ENCODE measurements around the gene FHIT.
"Not testable (repeated sequence)": the region's sequence is repeated elsewhere in the genome, so short reads cannot be mapped to it uniquely, and the experiment has no call there.

The FHIT gene

GRCh38 chr3:60542995-60543394, 708.3 kb downstream of the FHIT start:
- no peak for DNase-seq

GRCh38 chr3:60539394-60539793, 711.9 kb downstream of the FHIT start:
- DNase-seq = not testable (repeated sequence)

GRCh38 chr3:60536420-60536819, 714.8 kb downstream of the FHIT start:
- no peak for DNase-seq

GRCh38 chr3:60531759-60532158, 719.5 kb downstream of the FHIT start:
- no peak for DNase-seq

DNA sequence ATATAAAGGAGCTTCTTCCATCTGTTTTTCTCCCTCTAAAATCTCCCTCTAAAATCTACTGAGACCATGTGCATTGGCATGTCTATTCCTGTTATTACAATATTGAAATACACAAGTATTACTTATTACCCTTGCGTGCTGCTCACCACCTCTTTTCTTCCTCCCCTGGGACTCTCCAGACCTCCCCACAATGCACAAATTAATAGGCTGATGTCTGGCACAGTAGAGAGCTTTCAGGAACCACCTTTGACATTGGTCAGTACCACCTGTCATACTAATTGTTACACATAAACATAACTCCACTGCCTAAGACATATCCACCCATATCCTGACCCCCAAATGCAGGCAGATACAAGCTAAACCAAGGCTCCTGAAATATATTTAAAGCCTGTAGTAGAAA, 722.6 kb downstream of the FHIT start:
- DNase-seq = no peak

GRCh38 chr3:60523536-60523935, 727.7 kb downstream of the FHIT start:
- no peak for DNase-seq

DNA sequence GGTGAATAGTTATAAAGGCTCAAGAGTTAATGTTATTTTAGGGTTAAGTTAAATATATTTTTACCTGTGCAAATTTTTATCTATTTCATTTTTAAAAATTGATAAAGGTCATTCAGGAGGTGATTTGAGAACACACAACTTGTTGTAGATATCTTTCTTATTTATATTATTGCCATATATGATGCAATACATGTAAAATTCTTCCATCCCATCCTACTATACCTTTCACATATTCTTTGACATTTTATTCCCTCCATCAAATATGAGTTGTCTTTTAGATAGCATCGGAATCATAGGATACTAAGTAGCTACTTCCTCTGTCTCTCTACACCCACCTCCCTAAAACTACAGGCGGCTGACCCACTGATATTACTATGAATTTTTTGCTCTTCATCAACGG, 734.1 kb downstream of the FHIT start:
- DNase-seq = no peak

DNA sequence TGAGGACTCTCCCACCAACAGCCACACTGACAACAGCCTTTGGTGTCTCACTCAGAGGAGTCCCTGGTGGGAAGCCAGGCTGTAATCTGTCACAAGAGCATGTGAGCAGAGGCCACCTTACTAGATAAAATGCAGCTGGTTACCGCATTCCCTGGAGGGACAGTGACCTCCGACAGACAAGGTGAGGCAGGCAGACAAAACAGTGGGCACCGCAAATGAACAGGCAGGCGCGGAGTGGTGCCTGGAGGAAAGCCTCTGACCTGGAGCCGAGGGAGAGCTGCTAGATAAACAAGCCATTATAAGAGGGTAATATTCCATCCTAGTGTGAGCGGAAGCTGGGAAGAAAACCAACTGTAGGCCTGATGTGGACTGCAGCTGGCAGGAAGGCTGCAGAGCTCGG, 736.4 kb downstream of the FHIT start:
- DNase-seq = no peak

DNA sequence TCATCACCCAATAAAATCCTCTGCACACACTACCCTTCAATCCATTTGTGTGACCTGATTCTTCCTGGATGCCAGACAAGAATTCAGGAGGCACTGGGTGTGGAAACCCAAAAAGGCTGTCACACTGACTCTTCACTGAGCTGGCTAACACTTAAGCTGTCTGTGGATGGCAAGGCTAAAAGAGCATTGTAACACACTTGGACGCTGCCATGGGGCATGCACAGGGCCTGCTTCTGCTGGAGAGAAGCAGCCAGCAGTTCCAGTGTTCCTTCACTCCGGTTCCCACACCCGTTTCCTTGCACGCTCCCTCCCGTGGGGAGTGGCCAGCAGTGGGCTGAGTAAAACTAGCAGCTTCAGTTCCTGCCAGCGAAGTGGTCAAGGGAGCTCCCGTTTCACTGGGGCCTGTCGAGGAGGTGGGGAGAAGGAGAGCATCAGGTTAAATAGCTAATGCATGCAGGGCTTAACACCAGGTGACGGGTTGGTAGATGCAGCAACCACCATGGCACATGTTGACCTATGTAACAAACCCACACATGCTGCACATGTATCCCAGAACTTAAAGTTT, 737.1 kb downstream of the FHIT start:
- no peak for DNase-seq

DNA sequence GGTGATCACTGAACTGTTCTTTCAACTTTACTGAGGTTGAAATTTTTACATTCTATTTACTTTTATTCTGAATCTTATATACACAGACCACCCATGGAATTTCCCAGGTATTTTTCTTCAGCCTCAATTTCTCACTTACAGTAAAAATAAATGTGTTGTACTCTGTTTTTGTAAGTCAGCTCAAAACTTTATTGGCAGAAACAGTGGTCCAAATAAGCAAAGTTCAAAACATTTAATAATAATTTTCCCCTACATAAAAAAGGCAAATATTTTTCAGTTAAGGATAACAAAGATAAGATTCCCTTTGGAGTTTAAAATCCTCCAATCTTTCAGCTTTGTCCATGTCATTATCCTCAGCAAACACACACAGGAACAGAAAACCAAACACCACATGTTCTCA, 738.0 kb downstream of the FHIT start:
- no peak for DNase-seq

DNA sequence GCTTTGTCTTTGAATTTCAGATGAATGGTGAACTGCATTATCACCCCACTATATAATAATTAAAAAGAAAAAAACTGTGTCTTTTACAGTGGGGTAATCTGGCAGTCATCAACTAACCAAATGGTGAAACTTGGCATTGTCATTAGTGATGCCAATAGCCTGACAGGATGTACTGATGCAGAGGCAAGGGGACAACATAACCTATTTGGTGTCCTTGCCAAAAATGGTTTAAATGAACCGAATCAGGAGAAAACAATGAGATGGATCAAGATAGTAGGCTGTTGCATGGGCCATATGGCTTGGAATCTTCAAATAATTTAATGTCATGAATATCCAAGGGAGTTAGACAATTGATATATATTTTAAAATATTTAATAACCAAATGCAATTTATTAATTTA, 738.7 kb downstream of the FHIT start:
- DNase-seq = no peak

DNA sequence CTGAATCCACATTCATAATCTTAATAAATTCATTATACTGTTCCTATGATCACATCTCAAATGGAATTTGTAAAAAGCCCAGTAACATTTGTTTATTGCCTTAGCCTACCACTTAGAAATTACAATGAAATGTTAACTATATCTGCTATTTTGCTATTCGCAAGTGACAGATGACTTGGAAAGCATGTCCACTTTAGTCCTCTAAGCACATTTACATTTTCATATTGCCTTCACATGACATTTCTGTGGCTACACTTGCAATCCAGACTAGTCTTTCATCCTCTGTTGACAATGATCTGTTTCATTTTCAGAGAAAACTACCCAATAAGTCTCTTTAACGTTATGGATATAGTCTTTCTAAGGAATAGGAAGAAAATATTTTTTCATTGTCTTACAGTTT, 741.8 kb downstream of the FHIT start:
- no peak for DNase-seq

- DNase-seq = no peak
These were observed 746.3 kb downstream of the FHIT start for GRCh38 chr3:60504827-60505457.

DNA sequence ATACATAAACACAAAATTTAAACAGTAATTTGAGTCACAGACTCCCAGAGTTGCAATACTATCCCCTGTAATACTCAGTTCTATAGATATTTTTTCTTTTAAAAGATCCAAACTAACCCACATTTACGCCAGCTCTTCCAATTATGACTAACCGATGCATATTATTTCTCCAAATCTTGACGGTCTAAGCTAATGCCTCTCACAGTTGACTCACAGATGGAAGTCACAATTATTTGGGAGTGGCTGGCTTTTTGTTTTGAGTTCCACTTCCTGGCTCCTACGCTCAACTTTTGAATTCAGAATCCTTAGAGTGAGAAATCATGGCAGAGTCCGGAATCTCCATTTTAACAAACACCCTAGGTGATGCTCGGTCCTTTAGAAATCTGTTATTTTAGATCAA, 749.9 kb downstream of the FHIT start:
- DNase-seq = no peak

DNA sequence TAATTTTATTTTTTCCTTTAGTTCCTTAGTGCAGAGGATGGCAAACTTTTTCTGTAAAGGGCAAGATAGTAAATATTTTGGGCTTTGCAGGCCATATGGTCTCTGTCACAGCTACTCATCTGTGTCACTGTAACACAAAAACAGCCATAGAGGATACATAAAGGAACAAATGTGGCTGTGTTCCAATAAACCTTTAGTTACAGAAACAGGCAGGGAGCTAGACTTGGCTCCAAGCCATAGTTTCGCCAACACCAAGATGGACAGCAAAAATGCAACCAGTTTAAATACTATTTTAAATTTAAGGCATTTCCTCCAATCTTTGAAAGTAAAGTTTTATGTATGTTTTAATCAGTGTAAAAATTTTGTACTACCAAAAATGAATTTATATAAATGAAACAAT, 753.4 kb downstream of the FHIT start:
- no peak for DNase-seq

DNA sequence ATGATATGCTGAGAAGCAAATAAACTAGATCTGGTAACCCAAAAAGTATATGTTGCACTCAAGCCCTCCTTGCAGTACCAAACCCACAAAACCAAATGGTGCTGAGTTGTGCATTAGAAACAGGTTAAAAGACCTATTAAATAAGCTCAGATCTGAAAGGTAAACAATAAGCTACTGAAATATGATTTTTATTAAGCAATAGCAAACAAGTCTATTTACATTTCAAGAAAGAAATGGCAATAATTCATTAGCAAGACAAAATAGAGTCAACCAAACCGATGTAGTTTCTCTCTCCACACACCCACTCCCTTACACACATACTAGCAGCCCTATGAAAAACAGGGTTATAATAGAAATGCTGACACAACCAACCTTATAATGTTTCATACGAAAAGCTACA, 760.3 kb downstream of the FHIT start:
- no peak for DNase-seq

GRCh38 chr3:60475096-60475495, 776.2 kb downstream of the FHIT start:
- no peak for DNase-seq

- DNase-seq = no peak
These were observed 781.8 kb downstream of the FHIT start for GRCh38 chr3:60469481-60469880.

GRCh38 chr3:60463685-60464084, 787.6 kb downstream of the FHIT start:
- DNase-seq = no peak

- DNase-seq = no peak
These were observed 790.0 kb downstream of the FHIT start for GRCh38 chr3:60461267-60461666.

- peak in 1 of 3 donors; percentile 8 for DNase-seq
These were observed 795.1 kb downstream of the FHIT start for GRCh38 chr3:60456180-60456579.

- no peak for DNase-seq
These were observed 797.9 kb downstream of the FHIT start for GRCh38 chr3:60453326-60453725.

GRCh38 chr3:60448696-60449095, 802.6 kb downstream of the FHIT start:
- DNase-seq = no peak

DNA sequence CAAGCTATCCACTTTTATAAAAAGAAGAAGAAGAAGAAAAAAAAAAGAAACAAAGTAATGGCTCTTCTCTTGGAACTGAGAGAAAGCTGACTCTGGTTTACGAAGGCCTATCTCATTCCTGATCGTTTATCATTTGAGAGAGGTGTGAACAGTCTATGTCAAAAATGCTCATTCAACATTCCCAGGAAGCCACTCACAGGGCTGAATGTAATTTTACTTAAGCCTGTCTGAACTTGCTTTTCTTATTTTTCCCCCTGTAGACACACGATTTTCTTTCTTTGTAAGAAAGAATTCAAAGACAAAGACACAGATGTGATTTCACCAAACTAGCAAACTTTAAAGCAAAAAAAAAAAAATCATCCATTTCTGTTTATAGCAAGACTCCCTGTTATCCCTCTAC, 805.8 kb downstream of the FHIT start:
- no peak for DNase-seq

GRCh38 chr3:60444898-60445437, 806.3 kb downstream of the FHIT start:
- DNase-seq = no peak
